HG03175 (cell line): ENCODE results near the gene AGFG2.

ENCODE experiments used
- ATAC-seq: cut with Tn5 transposase; IDR thresholded peaks from one replicate; pipeline ENCODE4 v1.9.1; 2021; ENCODE audit warnings: mild to moderate bottlenecking, moderate library complexity; ENCODE audit not compliant: unreplicated experiment

AGFG2 gene

DNA sequence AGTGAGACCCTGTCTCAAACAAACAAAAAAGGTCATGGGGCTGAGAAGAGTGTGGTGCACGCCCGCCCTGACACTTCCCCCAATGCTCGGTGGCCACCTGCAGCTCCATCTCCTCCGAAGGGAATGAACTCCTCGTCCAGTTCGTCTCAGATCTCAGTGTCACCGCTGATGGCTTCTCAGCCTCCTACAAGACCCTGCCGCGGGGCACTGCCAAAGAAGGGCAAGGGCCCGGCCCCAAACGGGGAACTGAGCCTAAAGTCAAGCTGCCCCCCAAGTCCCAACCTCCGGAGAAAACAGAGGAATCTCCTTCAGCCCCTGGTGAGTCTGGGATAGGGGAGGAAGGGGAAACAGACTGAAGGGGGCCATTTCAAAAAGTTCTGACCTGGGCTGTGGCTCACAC, 67.3 kb downstream of the AGFG2 start:
- ATAC-seq: no peak

- ATAC-seq: no peak
Observed at GRCh38 chr7:100607111-100607510, 68.1 kb downstream of the AGFG2 start.

DNA sequence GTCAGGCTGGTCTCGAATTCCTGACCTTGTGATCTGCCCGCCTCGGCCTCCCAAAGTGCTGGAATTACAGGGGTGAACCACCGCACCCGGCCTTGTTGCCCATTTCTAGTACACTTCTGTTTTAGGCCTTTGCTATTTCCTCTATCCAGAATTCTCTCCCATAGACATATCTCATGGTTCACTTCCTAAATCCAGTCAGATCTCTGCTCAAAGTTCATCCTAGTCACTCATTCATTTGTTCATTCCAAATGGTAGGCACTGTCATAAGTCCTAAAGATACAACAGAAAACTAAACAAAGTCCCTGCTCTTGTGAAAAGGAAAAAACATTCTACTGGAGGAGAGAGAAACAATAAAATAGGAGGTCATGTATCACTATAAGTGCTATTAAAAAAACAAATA, 71.0 kb downstream of the AGFG2 start:
- no peak for ATAC-seq

- ATAC-seq: peak; percentile 92
Observed at GRCh38 chr7:100611983-100612729, 73.2 kb downstream of the AGFG2 start, which contains the start of gene MOSPD3. TSS of gene MOSPD3 (plus strand) at chr7:100612540. CDS start at chr7:100612792, 252 bp downstream.

DNA sequence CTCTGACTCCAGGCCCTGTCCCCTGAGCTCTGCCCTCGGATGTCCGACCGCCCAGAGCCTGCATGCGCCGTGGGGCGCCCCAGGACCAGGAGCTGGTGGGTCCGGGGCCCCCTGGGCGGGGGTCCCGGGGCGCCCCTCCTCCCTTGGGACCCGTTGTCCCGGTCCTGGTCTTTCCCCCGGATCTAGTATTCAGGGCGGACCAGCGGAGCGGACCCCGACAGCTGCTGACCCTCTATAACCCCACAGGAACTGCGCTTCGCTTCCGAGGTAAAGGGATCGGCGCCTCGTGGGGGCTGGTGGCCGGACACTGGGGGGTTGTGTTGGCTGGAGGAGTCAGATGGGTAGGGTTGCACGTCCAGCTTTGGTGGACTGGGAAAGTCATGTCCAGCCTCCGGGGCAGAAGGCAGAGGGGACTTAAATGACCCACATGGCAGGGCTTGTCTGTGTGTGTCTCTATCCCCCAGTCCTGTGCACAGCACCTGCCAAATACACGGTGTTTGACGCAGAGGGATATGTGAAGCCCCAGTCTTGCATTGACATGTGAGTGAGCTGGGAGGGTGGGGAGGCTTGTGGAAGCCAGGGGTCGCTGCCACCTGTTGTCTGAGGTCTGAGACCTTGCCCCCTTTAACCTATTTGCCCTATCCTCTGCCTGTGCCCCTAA, 73.9 kb downstream of the AGFG2 start:
- ATAC-seq: no peak

DNA sequence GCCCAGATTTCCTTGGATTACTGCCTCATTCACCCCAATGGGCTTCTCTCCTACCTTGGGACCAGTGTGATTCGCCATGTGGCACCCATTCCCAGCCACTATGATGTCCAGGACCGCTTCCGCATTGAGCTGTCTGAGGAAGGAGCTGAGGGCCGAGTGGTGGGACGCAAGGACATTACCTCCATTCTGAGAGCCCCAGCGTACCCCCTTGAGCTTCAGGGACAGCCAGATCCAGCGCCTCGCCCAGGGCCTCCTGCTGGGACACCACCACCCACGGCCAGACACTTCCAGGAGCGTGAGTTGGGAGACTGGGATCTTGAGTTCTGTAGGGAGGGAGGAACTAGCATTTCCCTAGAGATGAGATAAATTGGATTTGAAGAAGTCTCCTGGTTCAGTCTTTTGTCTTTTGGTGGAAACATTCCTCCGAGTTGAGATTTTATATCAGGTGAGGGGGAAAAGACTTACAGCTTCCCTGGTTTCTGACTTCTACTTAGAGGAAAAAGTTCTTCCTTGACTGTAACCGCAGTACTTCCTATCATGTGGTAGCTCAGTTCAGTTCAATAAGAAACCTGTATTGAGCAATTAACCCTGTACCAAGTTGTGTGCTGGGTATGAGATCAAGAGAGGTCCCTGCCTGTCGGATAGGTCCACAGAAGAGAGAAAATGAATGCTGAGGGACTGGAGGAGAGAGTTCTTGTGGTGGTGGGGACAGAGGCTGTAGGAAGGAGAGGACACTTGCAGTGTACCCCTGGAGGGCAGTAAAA, 74.6 kb downstream of the AGFG2 start:
- no peak for ATAC-seq

DNA sequence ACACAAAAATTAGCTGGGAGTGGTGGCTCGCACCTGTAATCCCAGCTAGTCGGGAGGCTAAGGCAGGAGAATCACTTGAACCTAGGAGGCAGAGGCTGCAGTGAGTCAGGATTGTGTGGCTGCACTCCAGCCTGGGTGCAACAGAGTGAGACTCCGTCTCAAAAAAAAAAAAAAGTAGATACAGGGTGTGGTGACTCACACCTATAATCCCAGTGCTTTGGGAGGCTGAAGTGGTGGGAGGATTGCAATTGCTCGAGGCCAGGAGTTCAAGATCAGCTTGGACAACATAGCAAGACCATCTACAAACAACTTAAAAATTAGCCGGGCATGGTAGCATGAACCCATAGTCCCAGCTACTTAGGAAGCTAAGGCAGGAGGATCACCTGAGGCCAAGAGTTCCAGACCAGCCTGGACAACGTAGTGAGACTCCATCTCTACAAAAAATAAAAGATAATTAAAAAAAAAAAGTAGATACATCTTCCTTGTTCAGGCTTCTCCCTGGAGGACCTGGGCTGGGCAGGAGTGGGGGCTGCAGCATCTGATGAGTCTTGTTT, 75.4 kb downstream of the AGFG2 start:
- ATAC-seq: no peak
